Right atrium auricular region (tissue), 2 donors: ENCODE data around the gene GSK3A. TPM values are rescaled to one million over a fixed set of nuclear protein-coding genes. Genes with fewer than 3 reads are reported as not detected.

Experiments used
- DNase-seq: peaks from one replicate; pipeline ENCODE4 v3.0.0-alpha.2; 2019; ENCODE audit warnings: low spot score
- H3K27ac ChIP-seq, 2 donors: fragments of 200-600 bp; sonication (generic); 1 replicate in 1 of 2; 2 replicates in 1 of 2; pipeline ENCODE4 v1.5.1; 2016 to 2019
- H3K27me3 ChIP-seq, 2 donors: fragments of 200-600 bp; sonication (generic); one replicate each; pipeline versions ENCODE4 v1.5.1 to v1.6.0; 2017 to 2019
- H3K36me3 ChIP-seq: fragments of 200-600 bp; sonication (generic); one replicate; pipeline ENCODE4 v1.5.1; 2016
- H3K4me1 ChIP-seq, 2 donors: fragments of 200-600 bp; sonication (generic); one replicate each; pipeline versions ENCODE4 v1.5.1 to v1.6.0; 2017 to 2019
- H3K4me3 ChIP-seq, 2 donors: fragments of 200-600 bp; sonication (generic); 1 replicate in 1 of 2; 2 replicates in 1 of 2; pipeline ENCODE4 v1.5.1; 2017 to 2019; ENCODE audit warnings: mild to moderate bottlenecking in 1 of 2, moderate library complexity in 1 of 2
- H3K9me3 ChIP-seq, 2 donors: fragments of 200-600 bp; sonication (generic); one replicate each; pipeline ENCODE4 v1.5.1; 2019
- total RNA-seq, 2 donors: library from RNA; depleted of rRNA; stranded (reverse); fragments of >200 nt; gene quantifications; one replicate each; pipeline ENCODE4 v1.1.0, GENCODE V29; 2016
- TF ChIP-seq, protein P1 (sequence below), 2 donors: fragments of 200-600 bp; sonication (generic); IDR thresholded peaks; one replicate each; pipeline ENCODE4 v1.5.1; 2019; ENCODE audit warnings: antibody characterized with exemption in 2 of 2

The GSK3A gene
- total RNA-seq, 2 donors from 2014 or later, result 18.1 to 27.9 TPM

DNA sequence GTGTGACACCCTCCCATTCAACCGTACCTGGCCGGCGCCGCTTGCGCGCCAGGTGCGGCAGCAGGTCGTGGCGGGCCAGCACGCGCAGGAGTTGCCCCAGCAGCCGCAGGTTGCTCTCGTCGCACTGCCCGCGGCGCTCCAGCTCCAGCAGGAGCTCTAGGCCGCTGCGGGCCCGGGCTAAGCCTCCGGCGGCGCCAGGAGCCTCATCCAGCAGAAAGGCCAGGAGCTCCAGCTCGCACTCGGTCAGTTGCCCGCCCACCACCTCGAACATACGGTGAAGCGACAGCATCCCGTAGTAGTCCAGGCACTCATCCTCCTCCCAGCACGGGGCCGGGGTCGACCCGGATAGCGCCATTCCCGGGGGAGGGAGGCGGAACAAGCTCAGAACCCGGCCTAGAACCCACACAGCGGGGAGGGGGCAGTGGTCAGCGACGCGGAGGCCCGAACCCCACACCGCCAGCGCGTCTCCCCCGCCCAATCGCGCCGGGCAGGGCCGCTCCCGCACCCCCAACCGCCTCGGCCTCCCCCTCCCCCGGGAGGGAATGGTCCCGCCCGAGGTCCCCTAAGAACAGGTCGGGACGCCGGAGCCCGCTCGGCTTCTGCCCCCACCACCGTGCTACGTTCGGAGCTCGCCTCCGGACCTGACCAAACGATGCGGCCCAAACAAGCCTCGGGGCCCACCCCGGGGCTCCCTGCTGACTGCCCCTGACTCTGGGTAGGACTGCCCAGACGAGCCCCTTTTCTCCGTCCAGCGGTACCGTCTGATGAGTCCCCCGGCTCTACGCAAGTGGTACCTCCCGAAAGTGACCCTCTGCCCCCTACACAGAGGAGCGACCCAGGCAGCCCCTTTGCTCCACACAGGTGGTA is 25.5 kb downstream of the GSK3A start:
- peak overlapping the region; percentile 93 to 94 for H3K27ac ChIP-seq
- peaks cover 0 to 47% of the 10 kb centered on the region in 2 donors for H3K4me1 ChIP-seq

GRCh38 chr19:42214810-42215485 is 27.5 kb downstream of the GSK3A start:
- DNase-seq, result no peak
- peaks cover 17% of the 10 kb centered on the region for H3K36me3 ChIP-seq
- H3K27ac ChIP-seq, result no peak overlapping the region
- TF ChIP-seq, protein P1, sequence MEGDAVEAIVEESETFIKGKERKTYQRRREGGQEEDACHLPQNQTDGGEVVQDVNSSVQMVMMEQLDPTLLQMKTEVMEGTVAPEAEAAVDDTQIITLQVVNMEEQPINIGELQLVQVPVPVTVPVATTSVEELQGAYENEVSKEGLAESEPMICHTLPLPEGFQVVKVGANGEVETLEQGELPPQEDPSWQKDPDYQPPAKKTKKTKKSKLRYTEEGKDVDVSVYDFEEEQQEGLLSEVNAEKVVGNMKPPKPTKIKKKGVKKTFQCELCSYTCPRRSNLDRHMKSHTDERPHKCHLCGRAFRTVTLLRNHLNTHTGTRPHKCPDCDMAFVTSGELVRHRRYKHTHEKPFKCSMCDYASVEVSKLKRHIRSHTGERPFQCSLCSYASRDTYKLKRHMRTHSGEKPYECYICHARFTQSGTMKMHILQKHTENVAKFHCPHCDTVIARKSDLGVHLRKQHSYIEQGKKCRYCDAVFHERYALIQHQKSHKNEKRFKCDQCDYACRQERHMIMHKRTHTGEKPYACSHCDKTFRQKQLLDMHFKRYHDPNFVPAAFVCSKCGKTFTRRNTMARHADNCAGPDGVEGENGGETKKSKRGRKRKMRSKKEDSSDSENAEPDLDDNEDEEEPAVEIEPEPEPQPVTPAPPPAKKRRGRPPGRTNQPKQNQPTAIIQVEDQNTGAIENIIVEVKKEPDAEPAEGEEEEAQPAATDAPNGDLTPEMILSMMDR (IDR thresholded peaks at IDR 0.05), result no peak
- no peaks in the 10 kb centered on the region for H3K27me3 ChIP-seq
- H3K9me3 ChIP-seq, result no peaks in the 10 kb centered on the region
- H3K4me3 ChIP-seq, result no peak overlapping the region
- peaks cover 0 to 34% of the 10 kb centered on the region in 2 donors for H3K4me1 ChIP-seq

More for the DNA sequence above, 25.5 kb downstream of the GSK3A start:
- no peaks in the 10 kb centered on the region for H3K27me3 ChIP-seq
- H3K4me3 ChIP-seq, result peak overlapping the region; percentile 76 to 92
- H3K36me3 ChIP-seq, result peaks cover 11% of the 10 kb centered on the region
- H3K9me3 ChIP-seq, result no peaks in the 10 kb centered on the region
- TF ChIP-seq, protein P1 (IDR thresholded peaks at IDR 0.05), result no peak
- no peak for DNase-seq

DNA sequence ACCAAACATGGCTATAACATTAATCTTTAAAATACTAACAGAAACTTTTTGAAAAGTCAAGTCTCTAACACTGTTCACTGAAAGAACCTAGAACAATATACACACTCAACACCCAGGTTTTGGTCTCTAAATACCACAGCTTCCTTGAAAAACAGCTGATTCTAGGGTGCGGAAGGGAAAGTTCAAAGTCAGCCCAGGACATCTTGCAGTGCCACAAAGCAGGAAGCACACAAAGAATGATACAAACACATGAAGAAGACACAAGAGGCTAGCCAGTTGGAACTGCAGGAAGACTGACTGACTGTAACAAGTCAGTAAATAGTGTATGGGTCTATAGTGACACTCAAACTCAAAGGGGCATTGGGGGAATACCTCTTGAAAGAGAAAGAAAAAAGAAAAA is 29.5 kb downstream of the GSK3A start:
- Histone ChIP-seq H3K27ac (no peak overlapping the region), H3K27me3 (no peaks in the 10 kb centered on the region), H3K9me3 (no peaks in the 10 kb centered on the region), H3K4me3 (no peak overlapping the region), H3K4me1 (peaks cover 0 to 17% of the 10 kb centered on the region in 2 donors), H3K36me3 (peaks cover 35% of the 10 kb centered on the region)
- DNase-seq, result no peak
- TF ChIP-seq, protein P1 (IDR thresholded peaks at IDR 0.05), result no peak

DNA sequence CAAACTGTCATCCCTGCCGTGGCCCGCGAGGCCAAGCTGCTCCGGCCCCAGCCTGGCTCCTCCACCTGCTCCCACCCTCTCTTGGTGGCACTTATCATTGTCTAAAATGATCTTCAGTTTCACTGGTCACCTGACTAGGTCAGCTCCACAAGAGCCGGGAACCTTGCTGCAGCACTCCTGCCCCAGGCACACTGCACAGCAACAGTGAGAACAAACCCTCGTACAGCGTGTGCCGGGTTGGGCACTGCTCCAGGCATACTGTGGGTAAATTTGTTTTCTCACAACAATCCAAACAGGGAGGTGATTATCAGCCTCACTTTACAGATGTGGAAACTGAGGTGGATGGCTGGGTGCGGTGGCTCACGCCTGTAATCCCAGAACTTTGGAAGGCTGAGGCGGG is 33.8 kb downstream of the GSK3A start:
- Histone ChIP-seq H3K27me3 (no peaks in the 10 kb centered on the region), H3K27ac (no peak overlapping the region), H3K9me3 (no peaks in the 10 kb centered on the region), H3K36me3 (peaks cover 68% of the 10 kb centered on the region), H3K4me1 (no peaks in the 10 kb centered on the region), H3K4me3 (no peak overlapping the region)
- TF ChIP-seq, protein P1 (IDR thresholded peaks at IDR 0.05), result no peak
- DNase-seq, result no peak

- Histone ChIP-seq H3K27me3 (no peaks in the 10 kb centered on the region), H3K4me3 (no peak overlapping the region), H3K9me3 (no peaks in the 10 kb centered on the region), H3K36me3 (peaks cover 70% of the 10 kb centered on the region), H3K4me1 (no peaks in the 10 kb centered on the region), H3K27ac (no peak overlapping the region)
- DNase-seq, result no peak
- TF ChIP-seq, protein P1 (IDR thresholded peaks at IDR 0.05), result no peak
Measured at GRCh38 chr19:42207767-42208271, 34.6 kb downstream of the GSK3A start.
